K562 treated with DMSO at 1 percent for 48 hours (cell line): ENCODE results near the gene CCDC90B. TPM values are rescaled to one million over a fixed set of nuclear protein-coding genes. Genes with fewer than 3 reads are reported as not detected.

Experiments used
- total RNA-seq: library from RNA; unstranded; fragments of 300-600 nt; gene quantifications from 2 replicates; pipeline ENCODE4 v1.2.3, GENCODE V29; 2022; ENCODE audit warnings: low replicate concordance; ENCODE audit errors: extremely low read depth

Gene CCDC90B
- not detected in 2 replicates for total RNA-seq

GRCh38 chr11:83285771-83286528 lies at the start of gene CCDC90B:
TSS of gene CCDC90B (minus strand) at chr11:83286367. CDS start at chr11:83285972, 395 bp downstream.

Other genes with a start within 250 kb of the CCDC90B start
- gene RAB30, start 214.5 kb downstream of the CCDC90B start, total RNA-seq, result not detected in 2 replicates
- not detected in 2 replicates for gene PCF11, start 129.2 kb downstream of the CCDC90B start, total RNA-seq
- gene ANKRD42, start 92.7 kb downstream of the CCDC90B start, total RNA-seq, result not detected in 2 replicates